Naive thymus-derived CD4-positive, alpha-beta T cell (primary cell): ENCODE measurements around the gene PTPRN2. TPM values are rescaled to one million over a fixed set of nuclear protein-coding genes. Genes with fewer than 3 reads are reported as not detected.

Experiments used
- ATAC-seq: fragments of 150-1000 bp; cut with Tn5 transposase; 2 replicates; pipeline ENCODE4 v1.10.0; 2021; ENCODE audit warnings: mild to moderate bottlenecking, moderate library complexity
- CTCF ChIA-PET: fragments of 350-600 bp; sonication (Branson Sonifier 250); formaldehyde crosslinking; loops from one replicate; lab custom pipeline; 2021; ENCODE audit warnings: antibody characterized with exemption; lab: Charles Lee
- POLR2A ChIA-PET: fragments of 350-600 bp; sonication (Branson Sonifier 250); formaldehyde crosslinking; loops from one replicate; lab custom pipeline; 2021; ENCODE audit warnings: antibody characterized with exemption, inconsistent platforms; lab: Charles Lee
- DNase-seq, 9 donors: peaks; one replicate each; pipeline versions ENCODE4 v3.0.0 to v3.0.0-alpha.2; 2020 to 2022; ENCODE audit warnings: mixed read lengths in 1 of 9
- H3K27ac ChIP-seq: one replicate; pipeline ENCODE4 v1.7.0; 2013; ENCODE audit warnings: mild to moderate bottlenecking, low read depth, low read length, moderate library complexity
- H3K27me3 ChIP-seq, 2 donors: one replicate each; pipeline ENCODE4 v1.7.0; 2013; ENCODE audit warnings: low read length in 2 of 2, mild to moderate bottlenecking in 2 of 2, moderate library complexity in 2 of 2; ENCODE audit not compliant: control insufficient read depth in 2 of 2, insufficient read depth in 2 of 2
- H3K36me3 ChIP-seq, 3 experiments: 1 replicate in 2 of 3; 2 replicates in 1 of 3; pipeline ENCODE4 v1.7.0; 2013; ENCODE audit warnings: low read length in 3 of 3, mild to moderate bottlenecking in 3 of 3, moderate library complexity in 1 of 3; ENCODE audit not compliant: insufficient read depth in 3 of 3, control insufficient read depth in 2 of 3
- H3K4me1 ChIP-seq, 2 donors: one replicate each; pipeline ENCODE4 v1.7.0; 2013; ENCODE audit warnings: low read length in 2 of 2, mild to moderate bottlenecking in 2 of 2, moderate library complexity in 1 of 2; ENCODE audit not compliant: control insufficient read depth in 2 of 2, insufficient read depth in 2 of 2
- H3K4me3 ChIP-seq: 2 replicates; pipeline ENCODE4 v1.7.0; 2013; ENCODE audit warnings: mild to moderate bottlenecking, low read length
- H3K9me3 ChIP-seq, 3 experiments: 1 replicate in 2 of 3; 2 replicates in 1 of 3; pipeline ENCODE4 v1.7.0; 2013; ENCODE audit warnings: low read length in 3 of 3; ENCODE audit not compliant: control insufficient read depth in 2 of 3
- H3K27ac Mint-ChIP-seq, 9 donors: one replicate each; pipeline ENCODE4 v1.8.0; 2020 to 2022; ENCODE audit warnings: mixed read lengths in 9 of 9, mild to moderate bottlenecking in 8 of 9, moderate library complexity in 5 of 9, inconsistent platforms in 2 of 9
- H3K27me3 Mint-ChIP-seq, 5 donors: one replicate each; pipeline ENCODE4 v1.8.0; 2021 to 2022; ENCODE audit warnings: mixed read lengths in 5 of 5, mild to moderate bottlenecking in 1 of 5
- H3K36me3 Mint-ChIP-seq, 5 donors: one replicate each; pipeline ENCODE4 v1.8.0; 2020 to 2022; ENCODE audit warnings: mixed read lengths in 5 of 5, mild to moderate bottlenecking in 3 of 5, inconsistent platforms in 1 of 5
- H3K4me1 Mint-ChIP-seq, 7 donors: one replicate each; pipeline ENCODE4 v1.8.0; 2020 to 2022; ENCODE audit warnings: mixed read lengths in 7 of 7, mild to moderate bottlenecking in 3 of 7, inconsistent platforms in 1 of 7
- H3K4me3 Mint-ChIP-seq, 10 donors: one replicate each; pipeline ENCODE4 v1.8.0; 2020 to 2022; ENCODE audit warnings: mild to moderate bottlenecking in 10 of 10, mixed read lengths in 10 of 10, moderate library complexity in 6 of 10, inconsistent platforms in 2 of 10
- H3K9me3 Mint-ChIP-seq, 11 donors: one replicate each; pipeline ENCODE4 v1.8.0; 2020 to 2022; ENCODE audit warnings: mixed read lengths in 11 of 11, mild to moderate bottlenecking in 4 of 11, inconsistent platforms in 1 of 11, moderate library complexity in 1 of 11
- intact Hi-C, 2 donors: fragments of 100-400 bp; cut with micrococcal nuclease; formaldehyde crosslinking; loops; one replicate each; pipeline ENCODE4 v1.15.1; 2023
- polyA plus RNA-seq, 2 donors: library from polyadenylated mRNA; unstranded; fragments of 300-500 nt; fragmentation: Illumina TruSeq; gene quantifications; one replicate each; pipeline ENCODE4 v1.2.3, GENCODE V29; 2021
- total RNA-seq, 6 experiments: library from RNA in 5 of 6; stranded (reverse) in 5 of 6; gene quantifications; 1 replicate in 5 of 6; 2 replicates in 1 of 6; pipeline ENCODE4 v1.2.3 and lab custom pipeline; 2021 to 2026

The PTPRN2 gene
- total and polyA plus RNA-seq, 7 experiments from 2014 or later = 0.58 to 2.3 (median 1.4) TPM

GRCh38 chr7:157809154-157809862, 778.3 kb downstream of the PTPRN2 start:
- Histone ChIP-seq H3K27ac (no peak overlapping the region), H3K27me3 (no peaks in the 10 kb centered on the region), H3K9me3 (no peaks in the 10 kb centered on the region), H3K4me1 (no peaks in the 10 kb centered on the region), H3K4me3 (no peak overlapping the region), H3K36me3 (no peaks in the 10 kb centered on the region)
- Mint-ChIP-seq H3K27me3 (no peaks in the 10 kb centered on the region), H3K4me1 (no peaks in the 10 kb centered on the region), H3K27ac (peak overlapping the region in 1 of 9 donors; percentile 62), H3K36me3 (no peaks in the 10 kb centered on the region), H3K4me3 (no peak overlapping the region), H3K9me3 (peaks cover 0 to 4% (median 0%) of the 10 kb centered on the region in 11 donors)
- no peak for ATAC-seq
- CTCF ChIA-PET = no interaction called here
- intact Hi-C loops = loop anchor here in 1 of 2 donors (10.0 kb wide), 1 partner anchor 45 kb away; no protein-coding TSS in a partner anchor
- POLR2A ChIA-PET = no interaction called here
- DNase-seq = no peak

- Mint-ChIP-seq H3K36me3 (no peaks in the 10 kb centered on the region), H3K4me3 (no peak overlapping the region), H3K9me3 (peaks cover 0 to 4% (median 0%) of the 10 kb centered on the region in 11 donors), H3K27ac (no peak overlapping the region), H3K4me1 (peaks cover 0 to 2% (median 0%) of the 10 kb centered on the region in 7 donors), H3K27me3 (no peaks in the 10 kb centered on the region)
- H3K27me3 ChIP-seq = no peaks in the 10 kb centered on the region
- no peaks in the 10 kb centered on the region for H3K4me1 ChIP-seq
- H3K9me3 ChIP-seq = no peaks in the 10 kb centered on the region
- no peak for DNase-seq
- H3K27ac ChIP-seq = no peak overlapping the region
- no peak overlapping the region for H3K4me3 ChIP-seq
- CTCF ChIA-PET = interaction anchor here (0.6 kb wide), 1 partner anchor 63 kb away, joined by 8 read pairs; no protein-coding TSS in a partner anchor
- intact Hi-C loops = loop anchor here in 1 of 2 donors (10.0 kb wide), 1 partner anchor 47 kb away; no protein-coding TSS in a partner anchor
- H3K36me3 ChIP-seq = no peaks in the 10 kb centered on the region
- ATAC-seq = no peak
- POLR2A ChIA-PET = no interaction called here
Observed at GRCh38 chr7:157808042-157808441, 779.6 kb downstream of the PTPRN2 start.

- Histone ChIP-seq H3K4me3 (no peak overlapping the region), H3K36me3 (no peaks in the 10 kb centered on the region), H3K27ac (no peak overlapping the region), H3K4me1 (no peaks in the 10 kb centered on the region), H3K9me3 (no peaks in the 10 kb centered on the region), H3K27me3 (no peaks in the 10 kb centered on the region)
- H3K4me3 Mint-ChIP-seq = no peak overlapping the region
- ATAC-seq (no peak), DNase-seq (no peak)
- CTCF ChIA-PET = interaction anchor here (0.6 kb wide), 1 partner anchor 64 kb away, joined by 8 read pairs; no protein-coding TSS in a partner anchor
- no peak overlapping the region for H3K27ac Mint-ChIP-seq
- peaks cover 0 to 4% (median 0%) of the 10 kb centered on the region in 11 donors for H3K9me3 Mint-ChIP-seq
- POLR2A ChIA-PET = interaction anchor here (1.2 kb wide), 1 partner anchor 9 kb away, joined by 3 read pairs; no protein-coding TSS in a partner anchor
- H3K4me1 Mint-ChIP-seq = peaks cover 0 to 2% (median 0%) of the 10 kb centered on the region in 7 donors
- H3K27me3 Mint-ChIP-seq = no peaks in the 10 kb centered on the region
- H3K36me3 Mint-ChIP-seq = no peaks in the 10 kb centered on the region
- intact Hi-C loops = loop anchor here in 1 of 2 donors (10.0 kb wide), 1 partner anchor 47 kb away; no protein-coding TSS in a partner anchor
Observed at GRCh38 chr7:157807510-157807909, 780.1 kb downstream of the PTPRN2 start.

- H3K4me3 Mint-ChIP-seq = no peak overlapping the region
- Histone ChIP-seq H3K27ac (no peak overlapping the region), H3K9me3 (no peaks in the 10 kb centered on the region), H3K4me1 (no peaks in the 10 kb centered on the region), H3K4me3 (no peak overlapping the region), H3K36me3 (no peaks in the 10 kb centered on the region), H3K27me3 (no peaks in the 10 kb centered on the region)
- DNase-seq = no peak
- H3K36me3 Mint-ChIP-seq = no peaks in the 10 kb centered on the region
- peaks cover 0 to 2% (median 0%) of the 10 kb centered on the region in 7 donors for H3K4me1 Mint-ChIP-seq
- ChIA-PET POLR2A (interaction anchor here (1.2 kb wide), 1 partner anchor 10 kb away, joined by 3 read pairs; no protein-coding TSS in a partner anchor), CTCF (interaction anchor here (1.5 kb wide), 1 partner anchor 12 kb away, joined by 3 read pairs; no protein-coding TSS in a partner anchor)
- no peak overlapping the region for H3K27ac Mint-ChIP-seq
- intact Hi-C loops = loop anchor here in 1 of 2 donors (10.0 kb wide), 1 partner anchor 48 kb away; no protein-coding TSS in a partner anchor
- H3K27me3 Mint-ChIP-seq = no peaks in the 10 kb centered on the region
- ATAC-seq = no peak
- peaks cover 0 to 7% (median 0%) of the 10 kb centered on the region in 11 donors for H3K9me3 Mint-ChIP-seq
Observed at GRCh38 chr7:157806711-157807110, 780.9 kb downstream of the PTPRN2 start.

- ATAC-seq (no peak), DNase-seq (no peak)
- H3K27me3 Mint-ChIP-seq = no peaks in the 10 kb centered on the region
- H3K9me3 Mint-ChIP-seq = peaks cover 0 to 7% (median 0%) of the 10 kb centered on the region in 11 donors
- no peak overlapping the region for H3K4me3 Mint-ChIP-seq
- H3K9me3 ChIP-seq = no peaks in the 10 kb centered on the region
- intact Hi-C loops = loop anchor here in 1 of 2 donors (10.0 kb wide), 1 partner anchor 49 kb away; no protein-coding TSS in a partner anchor
- CTCF ChIA-PET = interaction anchor here (1.5 kb wide), 1 partner anchor 11 kb away, joined by 3 read pairs; no protein-coding TSS in a partner anchor
- H3K4me1 Mint-ChIP-seq = peaks cover 0 to 2% (median 0%) of the 10 kb centered on the region in 7 donors
- no peak overlapping the region for H3K4me3 ChIP-seq
- no peak overlapping the region for H3K27ac ChIP-seq
- no peaks in the 10 kb centered on the region for H3K36me3 ChIP-seq
- POLR2A ChIA-PET = interaction anchor here (0.7 kb wide), 1 partner anchor 40 kb away, joined by 3 read pairs; no protein-coding TSS in a partner anchor
- H3K27ac Mint-ChIP-seq = peak overlapping the region in 1 of 9 donors; percentile 49
- H3K27me3 ChIP-seq = no peaks in the 10 kb centered on the region
- no peaks in the 10 kb centered on the region for H3K36me3 Mint-ChIP-seq
- no peaks in the 10 kb centered on the region for H3K4me1 ChIP-seq
Observed at GRCh38 chr7:157805713-157806112, 781.9 kb downstream of the PTPRN2 start.

GRCh38 chr7:157803906-157804305, 783.7 kb downstream of the PTPRN2 start:
- peaks cover 0 to 2% (median 0%) of the 10 kb centered on the region in 7 donors for H3K4me1 Mint-ChIP-seq

More at GRCh38 chr7:157803906-157804305, 783.7 kb downstream of the PTPRN2 start:
- no peaks in the 10 kb centered on the region for H3K4me1 ChIP-seq
- no peak for ATAC-seq
- Mint-ChIP-seq H3K9me3 (peaks cover 0 to 7% (median 0%) of the 10 kb centered on the region in 11 donors), H3K4me3 (no peak overlapping the region), H3K27me3 (no peaks in the 10 kb centered on the region), H3K27ac (no peak overlapping the region), H3K36me3 (no peaks in the 10 kb centered on the region)
- H3K27me3 ChIP-seq = no peaks in the 10 kb centered on the region
- POLR2A ChIA-PET = interaction anchor here (2.2 kb wide), 1 partner anchor 22 kb away, joined by 4 read pairs; no protein-coding TSS in a partner anchor
- CTCF ChIA-PET = no interaction called here
- intact Hi-C loops = loop anchor here in 1 of 2 donors (10.0 kb wide), 1 partner anchor 51 kb away; no protein-coding TSS in a partner anchor
- H3K27ac ChIP-seq = no peak overlapping the region
- H3K9me3 ChIP-seq = no peaks in the 10 kb centered on the region
- H3K4me3 ChIP-seq = no peak overlapping the region
- no peaks in the 10 kb centered on the region for H3K36me3 ChIP-seq
- DNase-seq = no peak
